Measurements from ENCODE around the gene URB1. TPM values are rescaled to one million over a fixed set of nuclear protein-coding genes. Genes with fewer than 3 reads are reported as not detected.
A peak's percentile ranks its signal among the peaks of the same experiment; 100 is the strongest.
"Not testable (repeated sequence)": the region's sequence is repeated elsewhere in the genome, so short reads cannot be mapped to it uniquely, and the experiment has no call there.

URB1 gene
- total RNA-seq, 2 donors from 2014 or later = 17.6 to 37.2 TPM

DNA sequence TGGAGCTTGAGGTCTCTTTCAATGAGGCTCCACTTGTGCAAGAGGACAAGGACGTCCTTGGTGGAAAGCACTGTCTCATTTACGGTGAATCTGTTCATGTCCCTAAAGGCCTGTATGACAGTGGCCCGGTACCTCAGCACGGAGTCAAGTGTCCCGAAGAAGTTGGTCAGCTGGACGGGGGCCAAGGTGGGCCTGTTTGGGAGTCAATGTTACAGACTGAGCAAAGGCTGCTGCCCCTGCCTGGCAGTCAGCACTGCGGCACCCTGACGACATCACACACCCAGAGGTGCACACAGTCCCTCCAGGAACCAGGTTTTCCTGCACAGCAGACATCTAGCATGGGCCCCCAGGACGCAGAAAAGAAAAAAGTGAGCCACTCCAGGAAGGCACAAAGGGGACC lies 75.1 kb downstream of the URB1 start:
- no peaks in the 10 kb centered on the region for H3K27me3 Mint-ChIP-seq
- no peaks in the 10 kb centered on the region for H3K4me1 Mint-ChIP-seq
- no peak overlapping the region for H3K27ac Mint-ChIP-seq
- H3K36me3 Mint-ChIP-seq (ENCODE audit: low read depth) = peaks cover 93% of the 10 kb centered on the region
- H3K9me3 Mint-ChIP-seq = no peaks in the 10 kb centered on the region
- H3K4me3 Mint-ChIP-seq = no peak overlapping the region
- no peak for ATAC-seq (replicated peaks)

DNA sequence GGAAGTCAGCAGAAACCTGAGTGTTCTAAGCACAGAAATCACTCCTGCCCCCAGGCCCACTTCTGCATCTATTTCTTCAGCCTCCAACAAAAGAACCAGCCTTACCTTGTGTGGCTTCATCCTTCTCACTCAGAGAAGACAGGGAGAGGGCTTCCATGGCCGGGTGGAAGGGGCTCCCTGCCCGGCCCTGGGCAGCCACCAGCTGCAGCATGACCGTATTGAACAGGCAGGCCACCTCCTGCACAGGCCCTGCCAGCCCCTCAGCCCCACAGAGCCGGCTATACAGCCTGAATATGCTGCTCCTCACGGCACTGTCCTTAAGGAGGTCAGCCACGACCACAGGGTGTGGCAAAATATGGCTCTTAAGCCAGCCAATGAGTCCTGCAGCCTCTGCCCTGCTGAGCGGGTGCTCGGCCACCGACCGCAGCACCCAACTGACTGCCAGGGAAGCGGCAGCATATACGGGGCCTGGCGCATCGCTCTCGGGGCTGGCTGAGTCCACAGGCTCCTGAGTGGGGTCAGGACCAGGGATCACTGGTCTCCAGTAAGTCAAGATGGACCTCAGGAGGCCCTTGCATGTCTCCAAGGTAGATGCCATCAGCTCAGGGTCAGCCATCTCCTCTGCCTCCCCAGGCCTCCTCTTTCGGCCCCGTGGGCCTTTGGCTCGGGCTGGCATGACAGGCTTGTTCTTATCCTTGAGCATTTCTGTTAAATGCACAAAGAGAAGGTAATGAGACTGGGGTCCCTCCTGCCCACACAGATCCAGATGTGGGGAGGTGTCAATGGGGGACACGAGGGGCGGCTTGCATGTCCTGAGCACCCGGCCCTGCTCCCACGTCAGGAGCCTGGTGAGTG lies 76.2 kb downstream of the URB1 start:
- Mint-ChIP-seq H3K9me3 (no peaks in the 10 kb centered on the region), H3K36me3 (ENCODE audit: low read depth) (peaks cover 93% of the 10 kb centered on the region), H3K27ac (no peak overlapping the region), H3K4me1 (no peaks in the 10 kb centered on the region), H3K27me3 (no peaks in the 10 kb centered on the region), H3K4me3 (no peak overlapping the region)
- ATAC-seq (replicated peaks) = no peak

DNA sequence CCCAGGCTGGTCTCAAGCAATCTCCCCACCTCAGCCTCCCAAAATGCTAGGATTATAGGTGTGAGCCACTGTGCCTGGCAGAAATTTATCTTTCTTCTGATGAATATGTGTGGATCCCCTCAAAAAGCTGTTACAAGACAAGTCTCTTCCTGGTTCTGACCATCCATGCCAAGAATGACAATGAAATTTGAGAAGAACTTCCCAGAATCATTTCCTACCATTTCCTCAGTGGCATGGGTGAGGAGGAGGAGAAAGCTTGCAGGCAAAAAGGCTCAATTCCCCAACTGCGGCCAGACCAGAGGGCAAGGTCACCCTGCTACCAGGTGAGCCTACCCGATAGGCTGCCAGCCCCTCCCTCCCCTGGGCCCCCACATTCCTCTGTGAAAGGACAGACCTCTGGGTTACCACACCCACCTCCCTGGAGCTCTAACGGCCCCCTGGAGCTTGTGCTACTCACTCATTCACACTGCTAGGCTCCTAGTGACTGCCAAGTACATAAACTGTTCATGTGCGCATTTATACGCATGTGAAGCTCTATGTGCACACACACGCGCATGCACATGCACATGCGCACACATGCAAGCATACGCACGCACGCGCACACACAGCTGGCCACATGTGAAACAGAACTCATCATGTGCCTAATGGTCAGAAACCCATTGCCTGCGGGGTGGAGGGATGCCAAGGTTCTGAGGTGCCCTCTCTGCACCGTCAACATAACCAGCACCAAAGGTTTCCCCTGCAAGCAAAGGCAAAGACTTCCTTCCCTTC lies 77.1 kb downstream of the URB1 start:
- H3K9me3 Mint-ChIP-seq = no peaks in the 10 kb centered on the region
- no peak overlapping the region for H3K4me3 Mint-ChIP-seq
- peaks cover 93% of the 10 kb centered on the region for H3K36me3 Mint-ChIP-seq (ENCODE audit: low read depth)
- H3K27ac Mint-ChIP-seq = no peak overlapping the region
- no peak for ATAC-seq (replicated peaks)
- no peaks in the 10 kb centered on the region for H3K27me3 Mint-ChIP-seq
- H3K4me1 Mint-ChIP-seq = no peaks in the 10 kb centered on the region

DNA sequence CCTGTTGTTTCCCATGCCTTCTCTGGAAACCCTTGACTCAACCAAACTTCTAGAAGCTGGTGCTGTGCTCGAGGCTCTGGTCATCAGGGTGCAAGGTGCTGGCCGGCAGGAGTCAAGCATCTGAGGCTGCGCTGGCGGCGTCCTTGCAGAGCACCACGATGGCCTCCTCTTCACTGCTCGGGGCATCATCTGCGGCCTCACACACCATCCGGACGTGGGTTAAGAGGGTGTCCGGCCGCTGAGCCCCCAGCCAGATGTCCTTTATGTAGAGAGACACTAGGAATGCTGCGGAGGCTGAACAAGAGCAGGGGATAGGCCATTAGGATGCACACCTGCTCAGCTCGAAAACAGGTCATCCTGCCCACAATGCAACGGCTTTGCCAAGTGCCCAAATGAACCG lies 78.0 kb downstream of the URB1 start:
- H3K9me3 Mint-ChIP-seq = no peaks in the 10 kb centered on the region
- no peaks in the 10 kb centered on the region for H3K27me3 Mint-ChIP-seq
- ATAC-seq (replicated peaks) = no peak
- H3K4me3 Mint-ChIP-seq = no peak overlapping the region
- no peaks in the 10 kb centered on the region for H3K4me1 Mint-ChIP-seq
- H3K36me3 Mint-ChIP-seq (ENCODE audit: low read depth) = peaks cover 84% of the 10 kb centered on the region
- no peak overlapping the region for H3K27ac Mint-ChIP-seq

- H3K4me3 Mint-ChIP-seq = no peak overlapping the region
- H3K36me3 Mint-ChIP-seq (ENCODE audit: low read depth) = peaks cover 79% of the 10 kb centered on the region
- no peaks in the 10 kb centered on the region for H3K27me3 Mint-ChIP-seq
- ATAC-seq (replicated peaks) = no peak
- no peak overlapping the region for H3K27ac Mint-ChIP-seq
- no peaks in the 10 kb centered on the region for H3K4me1 Mint-ChIP-seq
- H3K9me3 Mint-ChIP-seq = no peaks in the 10 kb centered on the region
These were observed 79.8 kb downstream of the URB1 start for GRCh38 chr21:32312976-32313375.

DNA sequence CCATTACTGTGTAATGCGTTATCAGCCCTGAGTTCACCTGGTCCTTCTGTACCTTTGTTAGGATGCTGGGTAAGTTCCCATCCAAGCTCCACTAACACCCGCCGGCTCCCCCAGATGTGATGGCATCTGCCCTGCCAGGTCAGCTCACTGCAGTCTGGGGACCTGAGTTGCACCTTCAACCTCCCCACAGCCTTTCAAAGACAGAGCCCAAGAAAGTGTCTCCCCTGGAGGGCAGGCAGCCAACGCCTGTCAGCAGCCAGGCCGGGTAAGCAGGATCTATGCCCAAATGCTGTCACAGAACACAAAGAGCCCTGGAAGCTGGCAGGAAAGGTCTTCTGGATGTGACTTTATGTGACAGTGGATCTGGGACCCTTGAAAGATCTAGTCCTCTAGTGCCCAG lies 80.5 kb downstream of the URB1 start:
- no peak for ATAC-seq (replicated peaks)
- Mint-ChIP-seq H3K4me3 (no peak overlapping the region), H3K9me3 (no peaks in the 10 kb centered on the region), H3K27ac (no peak overlapping the region), H3K27me3 (no peaks in the 10 kb centered on the region), H3K36me3 (ENCODE audit: low read depth) (peaks cover 73% of the 10 kb centered on the region), H3K4me1 (no peaks in the 10 kb centered on the region)

- no peaks in the 10 kb centered on the region for H3K27me3 Mint-ChIP-seq
- ATAC-seq (replicated peaks) = no peak
- no peak overlapping the region for H3K4me3 Mint-ChIP-seq
- peaks cover 75% of the 10 kb centered on the region for H3K36me3 Mint-ChIP-seq (ENCODE audit: low read depth)
- no peaks in the 10 kb centered on the region for H3K9me3 Mint-ChIP-seq
- no peak overlapping the region for H3K27ac Mint-ChIP-seq
- no peaks in the 10 kb centered on the region for H3K4me1 Mint-ChIP-seq
These were observed 81.2 kb downstream of the URB1 start for GRCh38 chr21:32311621-32312020.

- not testable (repeated sequence) for ATAC-seq (replicated peaks); H3K9me3 Mint-ChIP-seq; H3K27me3 Mint-ChIP-seq; H3K4me3 Mint-ChIP-seq; H3K4me1 Mint-ChIP-seq; H3K27ac Mint-ChIP-seq
- peaks cover 70% of the 10 kb centered on the region for H3K36me3 Mint-ChIP-seq (ENCODE audit: low read depth)
These were observed 81.8 kb downstream of the URB1 start for GRCh38 chr21:32310976-32311375.

DNA sequence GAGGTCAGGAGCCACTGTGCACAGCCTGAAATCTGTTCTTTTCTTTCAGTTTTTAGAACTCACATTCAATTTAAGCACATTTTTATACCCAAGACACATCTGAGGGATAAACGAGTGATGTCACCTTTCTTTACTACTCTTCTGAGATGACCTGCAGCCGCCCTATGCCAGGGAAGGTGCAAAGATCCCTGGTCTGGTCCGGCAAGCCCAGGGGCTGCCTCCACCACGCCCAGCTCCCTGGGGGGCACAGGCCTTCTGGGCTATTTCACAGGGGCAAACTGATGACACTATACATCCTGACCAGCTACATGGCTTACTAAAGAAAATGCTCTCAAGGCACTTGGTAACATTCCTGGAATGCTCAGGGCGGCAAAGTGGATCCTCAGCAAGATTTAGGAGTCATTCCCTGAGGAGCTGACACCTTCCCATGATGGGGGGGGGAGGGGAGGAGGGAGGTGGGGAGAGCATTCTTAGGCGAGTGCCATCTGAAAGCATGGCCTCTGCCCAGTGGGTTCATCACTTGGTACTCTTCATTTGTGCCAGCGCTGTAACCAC lies 82.8 kb downstream of the URB1 start:
- peaks cover 63% of the 10 kb centered on the region for H3K36me3 Mint-ChIP-seq (ENCODE audit: low read depth)
- no peaks in the 10 kb centered on the region for H3K4me1 Mint-ChIP-seq
- H3K27ac Mint-ChIP-seq = no peak overlapping the region
- H3K4me3 Mint-ChIP-seq = no peak overlapping the region
- H3K9me3 Mint-ChIP-seq = no peaks in the 10 kb centered on the region
- ATAC-seq (replicated peaks) = no peak
- H3K27me3 Mint-ChIP-seq = no peaks in the 10 kb centered on the region

GRCh38 chr21:32308696-32309095 lies 84.1 kb downstream of the URB1 start:
- Mint-ChIP-seq H3K4me3 (no peak overlapping the region), H3K27me3 (no peaks in the 10 kb centered on the region), H3K4me1 (no peaks in the 10 kb centered on the region), H3K9me3 (no peaks in the 10 kb centered on the region), H3K27ac (no peak overlapping the region), H3K36me3 (ENCODE audit: low read depth) (peaks cover 52% of the 10 kb centered on the region)
- ATAC-seq (replicated peaks) = no peak

DNA sequence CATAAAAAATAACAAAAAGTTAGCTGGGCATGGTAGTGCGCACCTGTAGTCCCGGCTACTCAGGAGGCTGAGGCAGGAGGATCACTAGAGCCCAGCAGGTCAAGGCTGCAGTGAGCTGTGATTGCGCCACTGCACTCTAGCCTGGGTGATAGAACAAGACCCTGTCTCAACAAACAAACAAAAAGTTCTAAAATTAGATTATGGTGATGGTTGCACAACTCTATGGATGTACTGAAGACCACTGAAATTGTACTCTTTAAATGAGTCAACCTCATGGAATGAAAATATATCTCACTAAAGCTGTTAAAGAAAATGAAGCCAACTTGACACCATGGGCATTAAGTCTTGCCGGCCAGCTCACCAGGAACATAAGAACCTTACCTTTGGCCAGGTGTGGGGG lies 85.1 kb downstream of the URB1 start:
- no peaks in the 10 kb centered on the region for H3K4me1 Mint-ChIP-seq
- H3K27me3 Mint-ChIP-seq = no peaks in the 10 kb centered on the region
- H3K4me3 Mint-ChIP-seq = no peak overlapping the region
- no peak for ATAC-seq (replicated peaks)
- no peaks in the 10 kb centered on the region for H3K9me3 Mint-ChIP-seq
- no peak overlapping the region for H3K27ac Mint-ChIP-seq
- H3K36me3 Mint-ChIP-seq (ENCODE audit: low read depth) = peaks cover 42% of the 10 kb centered on the region

DNA sequence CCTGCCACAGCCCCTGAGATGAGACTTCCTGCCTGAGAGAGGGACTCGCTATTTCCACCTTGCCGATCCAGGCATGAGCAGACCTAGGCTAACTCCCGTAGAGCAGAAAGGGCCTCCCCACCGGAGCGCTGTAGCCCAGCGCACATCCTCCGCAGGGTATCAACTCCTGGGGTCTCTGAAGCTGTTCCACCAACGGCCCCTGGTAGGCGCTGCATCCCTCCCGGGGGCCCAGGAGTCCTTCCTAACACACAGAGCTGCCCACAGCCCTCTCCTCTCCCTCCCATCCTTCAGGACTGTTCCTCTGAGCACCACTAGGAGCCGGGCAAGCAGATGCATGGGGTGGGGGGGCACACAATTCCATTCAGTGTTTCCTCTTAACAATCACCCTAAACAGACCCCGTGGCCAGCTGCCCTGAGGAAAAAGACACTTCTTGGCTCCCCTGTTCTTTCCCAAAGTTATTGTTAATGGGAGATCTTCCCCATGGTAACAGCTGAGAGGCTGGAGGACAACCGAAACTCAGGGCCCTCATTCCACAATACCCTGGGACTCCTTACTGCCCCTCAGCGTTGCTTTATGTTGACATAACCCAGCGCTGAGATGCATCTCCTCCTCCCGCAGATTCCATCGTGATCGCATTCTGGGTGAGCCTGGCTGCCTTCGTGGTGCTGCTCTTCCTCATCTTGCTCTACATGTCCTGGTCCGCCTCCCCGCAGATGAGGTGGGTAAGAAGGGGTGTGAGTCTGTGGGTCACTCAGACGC lies 86.6 kb downstream of the URB1 start:
- peaks cover 36% of the 10 kb centered on the region for H3K36me3 Mint-ChIP-seq (ENCODE audit: low read depth)
- no peak overlapping the region for H3K4me3 Mint-ChIP-seq
- H3K9me3 Mint-ChIP-seq = no peaks in the 10 kb centered on the region
- no peak for ATAC-seq (replicated peaks)
- H3K4me1 Mint-ChIP-seq = no peaks in the 10 kb centered on the region
- no peaks in the 10 kb centered on the region for H3K27me3 Mint-ChIP-seq
- no peak overlapping the region for H3K27ac Mint-ChIP-seq

- no peak for ATAC-seq (replicated peaks)
These were observed 87.8 kb downstream of the URB1 start for GRCh38 chr21:32304998-32305397.

DNA sequence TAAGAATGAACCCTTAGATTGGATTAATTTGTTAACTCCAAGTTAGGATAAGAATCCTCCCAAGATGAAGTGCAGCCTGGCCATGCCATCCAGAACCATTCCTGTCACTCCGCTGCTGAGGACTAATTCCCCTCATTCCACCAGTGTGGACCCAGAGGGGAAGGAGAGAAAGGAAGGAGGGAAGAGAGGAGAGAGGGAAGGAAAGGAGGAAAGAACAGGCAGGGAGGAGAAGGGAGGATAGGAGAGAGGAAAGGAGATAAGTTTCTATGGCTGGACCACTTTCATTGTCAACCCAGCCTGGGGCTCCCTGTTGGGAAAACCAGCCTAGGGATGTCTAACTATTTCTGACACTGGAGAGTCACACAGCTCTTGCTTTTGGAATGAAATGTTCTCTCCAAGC lies 89.4 kb downstream of the URB1 start:
- H3K36me3 Mint-ChIP-seq (ENCODE audit: low read depth) = peaks cover 24% of the 10 kb centered on the region
- H3K4me3 Mint-ChIP-seq = no peak overlapping the region
- ATAC-seq (replicated peaks) = no peak
- H3K27me3 Mint-ChIP-seq = no peaks in the 10 kb centered on the region
- H3K4me1 Mint-ChIP-seq = no peaks in the 10 kb centered on the region
- no peak overlapping the region for H3K27ac Mint-ChIP-seq
- H3K9me3 Mint-ChIP-seq = no peaks in the 10 kb centered on the region

More at GRCh38 chr21:32304998-32305397, 87.8 kb downstream of the URB1 start:
- peaks cover 34% of the 10 kb centered on the region for H3K36me3 Mint-ChIP-seq (ENCODE audit: low read depth)
- no peak overlapping the region for H3K4me3 Mint-ChIP-seq
- H3K9me3 Mint-ChIP-seq = no peaks in the 10 kb centered on the region
- no peaks in the 10 kb centered on the region for H3K27me3 Mint-ChIP-seq
- peak overlapping the region; percentile 48 for H3K27ac Mint-ChIP-seq
- H3K4me1 Mint-ChIP-seq = no peaks in the 10 kb centered on the region
